GM19023 (cell line): ENCODE results near the gene VPS33B.

Experiments used
- ATAC-seq: cut with Tn5 transposase; IDR thresholded peaks from one replicate; pipeline ENCODE4 v1.9.1; 2021; ENCODE audit warnings: mild to moderate bottlenecking, moderate library complexity; ENCODE audit not compliant: unreplicated experiment

Gene VPS33B

DNA sequence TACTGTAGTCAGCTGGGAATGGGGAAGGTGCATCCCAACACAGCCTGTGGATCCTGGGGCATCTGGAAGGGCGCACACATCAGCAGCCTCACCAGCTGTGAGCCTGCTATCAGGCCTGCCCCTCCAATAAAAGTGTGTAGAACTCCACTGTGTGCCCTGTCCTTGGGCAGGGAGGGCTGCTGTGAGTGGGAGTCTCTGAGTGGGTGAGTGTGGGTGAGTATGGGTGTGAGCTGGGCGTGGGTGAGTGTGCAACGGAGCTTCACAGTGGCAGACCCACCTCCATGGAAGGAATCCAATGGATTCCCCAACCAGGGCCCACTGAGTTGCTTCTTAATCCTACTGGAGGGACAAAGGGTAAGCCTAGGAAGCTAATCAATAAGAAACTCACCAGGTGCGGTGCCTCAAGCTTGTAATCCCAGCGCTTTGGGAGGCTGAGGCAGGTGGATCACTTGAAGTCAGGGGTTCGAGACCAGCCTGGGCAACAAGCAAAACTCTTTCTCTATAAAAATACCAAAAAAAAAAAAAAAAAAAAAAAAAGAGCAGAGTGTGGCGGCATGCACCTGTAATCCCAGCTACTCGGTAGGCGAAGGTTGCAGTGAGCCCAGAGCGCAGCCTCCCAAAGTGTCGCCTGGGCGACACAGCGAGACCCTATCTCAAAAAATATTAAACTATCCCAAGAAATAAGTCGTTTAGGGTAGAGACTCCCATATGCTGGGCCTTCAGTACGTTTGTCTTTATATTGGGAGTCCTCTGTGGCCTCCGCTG, 68.3 kb downstream of the VPS33B start:
- ATAC-seq, result no peak

DNA sequence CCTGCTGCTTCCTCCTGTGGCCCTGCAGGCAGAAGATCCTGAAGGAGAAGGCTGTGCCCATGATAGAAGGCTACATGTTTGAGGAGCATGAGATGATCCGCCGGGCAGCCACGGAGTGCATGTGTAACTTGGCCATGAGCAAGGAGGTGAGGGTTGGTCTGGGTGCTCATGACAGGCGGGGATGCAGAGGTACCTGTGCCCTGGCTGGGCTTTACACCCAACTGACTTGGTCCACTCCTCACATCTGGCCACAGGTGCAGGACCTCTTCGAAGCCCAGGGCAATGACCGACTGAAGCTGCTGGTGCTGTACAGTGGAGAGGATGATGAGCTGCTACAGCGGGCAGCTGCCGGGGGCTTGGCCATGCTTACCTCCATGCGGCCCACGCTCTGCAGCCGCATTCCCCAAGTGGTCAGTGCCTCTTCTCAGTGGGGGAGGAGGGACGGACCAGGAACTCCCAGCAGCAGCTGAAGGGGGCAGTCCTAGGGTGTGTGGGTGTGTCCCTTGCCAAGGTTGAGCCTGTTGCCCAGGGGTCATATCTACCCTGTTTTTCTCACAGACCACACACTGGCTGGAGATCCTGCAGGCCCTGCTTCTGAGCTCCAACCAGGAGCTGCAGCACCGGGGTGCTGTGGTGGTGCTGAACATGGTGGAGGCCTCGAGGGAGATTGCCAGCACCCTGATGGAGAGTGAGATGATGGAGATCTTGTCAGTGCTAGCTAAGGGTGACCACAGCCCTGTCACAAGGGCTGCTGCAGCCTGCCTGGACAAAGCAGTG, 69.3 kb downstream of the VPS33B start:
- ATAC-seq, result no peak

DNA sequence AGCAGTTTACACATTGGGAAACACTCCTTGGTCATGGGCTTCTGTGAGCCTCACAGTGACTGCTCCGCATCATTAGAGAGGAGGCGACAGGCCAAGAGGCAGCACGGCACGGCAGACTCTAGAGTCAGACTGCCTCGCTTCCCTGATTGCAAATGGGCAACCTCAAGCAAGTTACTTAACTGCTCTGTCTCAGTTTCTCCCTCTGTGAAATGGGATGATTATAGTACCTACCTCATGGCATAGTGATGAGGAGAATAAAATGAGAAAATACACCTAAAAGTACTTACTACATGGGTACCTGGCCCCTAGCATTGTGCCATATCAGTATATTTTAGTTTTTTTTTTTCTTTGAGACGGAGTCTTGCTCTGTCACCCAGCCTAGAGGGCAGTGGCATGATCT, 71.7 kb downstream of the VPS33B start:
- no peak for ATAC-seq

DNA sequence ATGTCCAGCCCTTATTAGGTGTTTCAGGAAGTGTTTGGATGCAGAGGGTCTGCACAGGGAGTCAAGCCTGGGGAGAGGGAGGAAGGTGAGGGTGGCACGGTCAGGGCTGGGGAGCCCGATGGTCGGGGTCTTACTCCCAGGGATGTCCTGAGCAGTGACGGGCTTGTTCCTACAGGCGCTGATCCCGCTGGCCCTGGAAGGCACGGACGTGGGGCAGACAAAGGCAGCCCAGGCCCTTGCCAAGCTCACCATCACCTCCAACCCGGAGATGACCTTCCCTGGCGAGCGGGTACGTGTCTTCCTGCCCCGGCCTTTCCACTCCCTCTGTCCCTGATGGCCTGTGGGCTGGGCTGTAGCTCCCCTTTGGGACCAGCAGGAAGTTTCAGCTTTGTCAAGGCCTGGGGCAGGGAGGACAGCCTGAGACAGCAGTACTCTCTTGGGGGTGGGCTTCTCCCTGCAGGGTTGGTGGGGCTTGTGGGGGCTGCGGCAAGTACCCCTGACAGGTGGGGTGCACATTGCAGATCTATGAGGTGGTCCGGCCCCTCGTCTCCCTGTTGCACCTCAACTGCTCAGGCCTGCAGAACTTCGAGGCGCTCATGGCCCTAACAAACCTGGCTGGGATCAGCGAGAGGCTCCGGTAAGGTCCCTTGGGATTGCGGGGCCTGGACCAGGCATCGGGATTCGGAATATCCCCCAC, 72.3 kb downstream of the VPS33B start:
- no peak for ATAC-seq
